Skeletal muscle satellite cell (primary cell): ENCODE results near the gene SMIM45.

Experiments
- H3K27me3 ChIP-seq: 2 replicates; pipeline ENCODE4 v1.7.0; 2013; ENCODE audit warnings: low read length; ENCODE audit not compliant: control insufficient read depth, insufficient read depth
- H3K36me3 ChIP-seq: 2 replicates; pipeline ENCODE4 v1.7.0; 2013; ENCODE audit warnings: mild to moderate bottlenecking, control low read depth, low read length; ENCODE audit not compliant: insufficient read depth
- H3K4me1 ChIP-seq: 2 replicates; pipeline ENCODE4 v1.7.0; 2013; ENCODE audit warnings: low read length; ENCODE audit not compliant: control insufficient read depth, insufficient read depth
- H3K4me2 ChIP-seq: 2 replicates; pipeline ENCODE4 v1.7.0; 2013; ENCODE audit warnings: mild to moderate bottlenecking, low read length
- H3K4me3 ChIP-seq: 2 replicates; pipeline ENCODE4 v1.7.0; 2013; ENCODE audit warnings: low read length
- H3K9ac ChIP-seq: 2 replicates; pipeline ENCODE4 v1.7.0; 2013; ENCODE audit warnings: mild to moderate bottlenecking, low read depth, low read length, moderate library complexity
- H3K9me3 ChIP-seq: replicated peaks from 2 replicates; pipeline ENCODE4 v1.7.0; 2013; ENCODE audit warnings: mild to moderate bottlenecking, control low read depth, low read length

Gene SMIM45

GRCh38 chr22:42001121-42001520 lies 49.2 kb downstream of the SMIM45 start:
- H3K27me3 ChIP-seq, result peaks cover 27% of the 10 kb centered on the region
- no peak overlapping the region for H3K4me3 ChIP-seq
- no peaks in the 10 kb centered on the region for H3K9me3 ChIP-seq
- H3K36me3 ChIP-seq, result no peaks in the 10 kb centered on the region
- no peak overlapping the region for H3K9ac ChIP-seq
- peaks cover 4% of the 10 kb centered on the region for H3K4me1 ChIP-seq
- H3K4me2 ChIP-seq, result no peak overlapping the region

DNA sequence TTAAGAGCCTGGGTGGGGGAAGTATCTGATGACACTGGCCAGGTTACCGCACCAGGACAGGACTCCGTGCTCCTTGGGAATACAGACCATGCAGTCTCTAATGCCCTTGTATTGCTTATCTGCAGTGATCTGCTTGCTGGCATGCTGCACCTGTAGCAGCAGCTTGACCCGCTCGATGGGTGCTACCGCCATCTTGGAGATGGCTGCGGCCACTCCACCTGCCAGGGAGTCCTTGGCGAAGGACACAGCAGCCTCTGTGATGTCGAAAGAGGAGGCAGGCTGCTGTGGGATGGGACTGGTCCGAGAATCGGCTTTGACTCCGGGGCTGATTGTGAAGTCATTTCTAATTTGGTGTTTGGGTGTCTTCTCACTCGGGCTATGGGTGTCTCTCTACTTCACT lies 49.8 kb downstream of the SMIM45 start:
- Histone ChIP-seq H3K27me3 (peaks cover 21% of the 10 kb centered on the region), H3K9ac (no peak overlapping the region), H3K36me3 (no peaks in the 10 kb centered on the region), H3K4me3 (no peak overlapping the region), H3K9me3 (no peaks in the 10 kb centered on the region), H3K4me2 (no peak overlapping the region), H3K4me1 (peaks cover 4% of the 10 kb centered on the region)

GRCh38 chr22:42007922-42008321 lies 56.0 kb downstream of the SMIM45 start:
- Histone ChIP-seq H3K4me2 (no peak overlapping the region), H3K9me3 (peaks cover 8% of the 10 kb centered on the region), H3K4me3 (no peak overlapping the region), H3K4me1 (no peaks in the 10 kb centered on the region), H3K9ac (no peak overlapping the region), H3K27me3 (no peaks in the 10 kb centered on the region), H3K36me3 (no peaks in the 10 kb centered on the region)
